ENCODE data around the gene ZNF420.

DNA sequence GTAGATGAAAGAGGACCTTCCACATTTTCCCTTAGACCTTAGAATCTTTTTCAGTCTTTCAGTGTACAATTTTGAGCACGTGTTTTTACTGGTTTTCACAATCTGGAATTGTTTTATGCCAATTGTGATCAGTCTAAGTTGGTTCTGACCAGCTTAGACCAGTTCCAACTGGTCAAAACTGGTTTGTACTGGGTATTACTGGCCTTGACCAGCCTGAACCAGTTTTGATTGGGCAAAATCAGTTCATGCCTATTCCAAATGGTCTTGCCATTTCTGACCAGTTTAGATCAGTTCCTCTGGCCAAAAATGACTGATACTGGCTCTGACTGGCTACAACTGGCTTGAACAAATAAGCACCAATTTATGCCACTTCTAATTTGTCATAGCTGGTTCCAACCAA lies 57.9 kb downstream of the ZNF420 start:
- TF ChIP-seq CTCF (IDR thresholded peaks at IDR 0.05) = no peak
- TF ChIP-seq POLR2A (IDR thresholded peaks at IDR 0.05; ENCODE audit: low read depth) = no peak
- TF ChIP-seq EP300 (IDR thresholded peaks at IDR 0.05) = no peak

All from esophagus muscularis mucosa (tissue), 4 donors.